GM21367 (cell line): ENCODE results near the gene KCNMA1.

Experiments
- ATAC-seq: cut with Tn5 transposase; IDR thresholded peaks from one replicate; pipeline ENCODE4 v1.9.1; 2021; ENCODE audit not compliant: unreplicated experiment

The KCNMA1 gene

GRCh38 chr10:77461636-77462296 is 175.8 kb downstream of the KCNMA1 start:
- ATAC-seq, result no peak

- no peak for ATAC-seq
Measured at GRCh38 chr10:77459905-77460304, 177.7 kb downstream of the KCNMA1 start.

- ATAC-seq, result no peak
Measured at GRCh38 chr10:77458986-77459590, 178.5 kb downstream of the KCNMA1 start.

- ATAC-seq, result no peak
Measured at GRCh38 chr10:77457721-77458120, 179.9 kb downstream of the KCNMA1 start.

GRCh38 chr10:77457266-77457665 is 180.3 kb downstream of the KCNMA1 start:
- no peak for ATAC-seq

- no peak for ATAC-seq
Measured at GRCh38 chr10:77456414-77456813, 181.2 kb downstream of the KCNMA1 start.

GRCh38 chr10:77455561-77455960 is 182.0 kb downstream of the KCNMA1 start:
- no peak for ATAC-seq

GRCh38 chr10:77452952-77453564 is 184.6 kb downstream of the KCNMA1 start:
- no peak for ATAC-seq

GRCh38 chr10:77451886-77452285 is 185.7 kb downstream of the KCNMA1 start:
- no peak for ATAC-seq

GRCh38 chr10:77448226-77448625 is 189.4 kb downstream of the KCNMA1 start:
- no peak for ATAC-seq

GRCh38 chr10:77446700-77447099 is 190.9 kb downstream of the KCNMA1 start:
- no peak for ATAC-seq

GRCh38 chr10:77445547-77445946 is 192.1 kb downstream of the KCNMA1 start:
- ATAC-seq, result no peak

GRCh38 chr10:77444041-77444440 is 193.6 kb downstream of the KCNMA1 start:
- ATAC-seq, result no peak

- ATAC-seq, result no peak
Measured at GRCh38 chr10:77442699-77443189, 194.9 kb downstream of the KCNMA1 start.

GRCh38 chr10:77441353-77442166 is 196.0 kb downstream of the KCNMA1 start:
- ATAC-seq, result no peak

GRCh38 chr10:77436257-77436975 is 201.2 kb downstream of the KCNMA1 start:
- ATAC-seq, result no peak

GRCh38 chr10:77433546-77433945 is 204.1 kb downstream of the KCNMA1 start:
- ATAC-seq, result no peak

- no peak for ATAC-seq
Measured at GRCh38 chr10:77431980-77432797, 205.4 kb downstream of the KCNMA1 start.

- ATAC-seq, result no peak
Measured at GRCh38 chr10:77431209-77431611, 206.4 kb downstream of the KCNMA1 start.

GRCh38 chr10:77430530-77430929 is 207.1 kb downstream of the KCNMA1 start:
- ATAC-seq, result no peak
